CD4-positive, alpha-beta T cell (primary cell): ENCODE data around the gene ARID1B. TPM values are rescaled to one million over a fixed set of nuclear protein-coding genes. Genes with fewer than 3 reads are reported as not detected.

ENCODE experiments used
- ATAC-seq: fragments of 200-7000 bp; cut with Tn5 transposase; one replicate; pipeline ENCODE4 v1.10.0; 2022; ENCODE audit warnings: mild to moderate bottlenecking; ENCODE audit not compliant: poor library complexity
- CTCF ChIA-PET: fragments of 350-600 bp; sonication (Branson Sonifier 250); formaldehyde crosslinking; loops from one replicate; lab custom pipeline; 2021; ENCODE audit warnings: antibody characterized with exemption, inconsistent platforms; lab: Charles Lee
- POLR2A ChIA-PET: fragments of 350-600 bp; sonication (Branson Sonifier 250); formaldehyde crosslinking; loops from one replicate; lab custom pipeline; 2021; ENCODE audit warnings: antibody characterized with exemption, inconsistent platforms; lab: Charles Lee
- DNase-seq, 14 experiments: peaks; one replicate each; pipeline ENCODE4 v3.0.0-alpha.2; 2013 to 2020; ENCODE audit warnings: mixed read lengths in 2 of 14
- H3K27ac ChIP-seq, 2 donors: one replicate each; pipeline versions ENCODE4 v1.5.1 to v1.7.0; 2013; ENCODE audit warnings: low read length in 2 of 2, low read depth in 1 of 2, mild to moderate bottlenecking in 1 of 2
- H3K27me3 ChIP-seq, 2 experiments: 1 replicate in 1 of 2; 2 replicates in 1 of 2; pipeline versions ENCODE4 v1.6.1 to v1.7.0; 2013; ENCODE audit warnings: low read length in 2 of 2, control low read depth in 1 of 2, mild to moderate bottlenecking in 1 of 2, moderate library complexity in 1 of 2; ENCODE audit not compliant: insufficient read depth in 2 of 2, control insufficient read depth in 1 of 2
- H3K36me3 ChIP-seq: one replicate; pipeline ENCODE4 v1.6.1; 2013; ENCODE audit warnings: low read length, control low read depth; ENCODE audit not compliant: insufficient read depth
- H3K4me1 ChIP-seq: one replicate; pipeline ENCODE4 v1.6.1; 2013; ENCODE audit warnings: low read length, control low read depth; ENCODE audit not compliant: insufficient read depth
- H3K4me3 ChIP-seq: one replicate; pipeline ENCODE4 v1.5.1; 2013; ENCODE audit warnings: mild to moderate bottlenecking, low read length, moderate library complexity
- H3K9me3 ChIP-seq, 2 experiments: 1 replicate in 1 of 2; 2 replicates in 1 of 2; pipeline versions ENCODE4 v1.6.1 to v1.7.0; 2013; ENCODE audit warnings: low read length in 2 of 2, mild to moderate bottlenecking in 2 of 2, control low read depth in 1 of 2, moderate library complexity in 1 of 2; ENCODE audit not compliant: control insufficient read depth in 1 of 2, insufficient read depth in 1 of 2
- H3K27ac Mint-ChIP-seq: one replicate; pipeline ENCODE4 v1.8.0; 2020; ENCODE audit warnings: mixed read lengths
- H3K27me3 Mint-ChIP-seq: one replicate; pipeline ENCODE4 v1.8.0; 2021; ENCODE audit warnings: mixed read lengths
- H3K36me3 Mint-ChIP-seq: one replicate; pipeline ENCODE4 v1.8.0; 2021; ENCODE audit warnings: low read depth, mixed read lengths
- H3K4me1 Mint-ChIP-seq: one replicate; pipeline ENCODE4 v1.8.0; 2021; ENCODE audit warnings: low read depth, mixed read lengths
- H3K4me3 Mint-ChIP-seq: one replicate; pipeline ENCODE4 v1.8.0; 2020; ENCODE audit warnings: mild to moderate bottlenecking, mixed read lengths
- H3K9me3 Mint-ChIP-seq: one replicate; pipeline ENCODE4 v1.8.0; 2020; ENCODE audit warnings: mixed read lengths
- CTCF ChIP-seq: fragments of 200-600 bp; IDR thresholded peaks from one replicate; pipeline ENCODE4 v1.8.0; 2022; ENCODE audit warnings: antibody characterized with exemption, mild to moderate bottlenecking
- intact Hi-C, 2 experiments: fragments of 100-400 bp; cut with DNase I in 1 of 2; cut with micrococcal nuclease in 1 of 2; formaldehyde crosslinking; loops; one replicate each; pipeline versions ENCODE4 v1.15.1 to v1.9.0; 2023 to 2025; cut with DNase I, micrococcal nuclease
- total RNA-seq, 174 experiments: library from RNA in 2 of 174; stranded (reverse) in 2 of 174; gene quantifications; one replicate each; pipeline ENCODE4 v1.2.3 and lab custom pipeline; 2021 to 2026

ARID1B gene
- total RNA-seq, 2 experiments from 2014 or later, result 120 to 125 TPM

GRCh38 chr6:157020398-157020797 is 243.2 kb downstream of the ARID1B start:
- Mint-ChIP-seq H3K27me3 (no peaks in the 10 kb centered on the region), H3K4me3 (peak overlapping the region; percentile 99), H3K27ac (peak overlapping the region; percentile 100), H3K4me1 (peaks cover 74% of the 10 kb centered on the region), H3K9me3 (no peaks in the 10 kb centered on the region), H3K36me3 (peaks cover 16% of the 10 kb centered on the region)
- Histone ChIP-seq H3K27ac (peak overlapping the region; percentile 98 to 99), H3K27me3 (no peaks in the 10 kb centered on the region), H3K9me3 (no peaks in the 10 kb centered on the region), H3K4me1 (peaks cover 14% of the 10 kb centered on the region), H3K4me3 (peak overlapping the region; percentile 96), H3K36me3 (no peaks in the 10 kb centered on the region)
- intact Hi-C loops, result loop anchor here (1.0 to 10.0 kb wide), 8 partner anchors 68 to 1708 kb away; partner anchors contain the start of genes SYNJ2 (in 1 of the 2) and TFB1M (in 1 of the 2)
- ATAC-seq (no peak), DNase-seq (peak in 2 of 14 experiments; percentile 28 to 32)
- no peak for TF ChIP-seq CTCF
- CTCF ChIA-PET, result interaction anchor here (1.2 kb wide), 2 partner anchors 11 to 334 kb away, joined by 3 read pairs; no protein-coding TSS in a partner anchor
- POLR2A ChIA-PET, result interaction anchor here (0.7 to 4.1 kb wide), 12 partner anchors 13 to 624 kb away, joined by 3 to 86 read pairs (median 8); partner anchors contain the start of gene ARID1B

- no peaks in the 10 kb centered on the region for H3K36me3 ChIP-seq
- peaks cover 14% of the 10 kb centered on the region for H3K4me1 ChIP-seq
- peak in 11 of 14 experiments; percentile 42 to 81 (median 54) for DNase-seq
- H3K36me3 Mint-ChIP-seq, result peaks cover 16% of the 10 kb centered on the region
- no peak for TF ChIP-seq CTCF
- H3K4me3 Mint-ChIP-seq, result peak overlapping the region; percentile 99
- H3K4me3 ChIP-seq, result peak overlapping the region; percentile 96
- peak overlapping the region; percentile 100 for H3K27ac Mint-ChIP-seq
- peak overlapping the region; percentile 98 to 99 for H3K27ac ChIP-seq
- ChIA-PET CTCF (interaction anchor here (1.0 to 1.6 kb wide), 6 partner anchors 11 to 335 kb away, joined by 3 to 5 read pairs (median 3); partner anchors contain the start of gene ARID1B), POLR2A (interaction anchor here (0.6 to 4.1 kb wide), 23 partner anchors 12 to 625 kb away, joined by 3 to 86 read pairs (median 4); partner anchors contain the start of gene ARID1B)
- H3K9me3 ChIP-seq, result no peaks in the 10 kb centered on the region
- peaks cover 72% of the 10 kb centered on the region for H3K4me1 Mint-ChIP-seq
- H3K27me3 ChIP-seq, result no peaks in the 10 kb centered on the region
- H3K27me3 Mint-ChIP-seq, result no peaks in the 10 kb centered on the region
- H3K9me3 Mint-ChIP-seq, result no peaks in the 10 kb centered on the region
- peak; percentile 14 for ATAC-seq
- intact Hi-C loops, result loop anchor here (1.0 to 10.0 kb wide), 10 partner anchors 69 to 1709 kb away; partner anchors contain the start of genes ARID1B (in 1 of the 2), SYNJ2 (in 1 of the 2) and TFB1M (in 1 of the 2)
Observed at GRCh38 chr6:157020881-157021343, 243.7 kb downstream of the ARID1B start.

GRCh38 chr6:157021344-157021992 is 244.3 kb downstream of the ARID1B start:
- no peaks in the 10 kb centered on the region for H3K36me3 ChIP-seq
- Mint-ChIP-seq H3K4me3 (peak overlapping the region; percentile 99), H3K4me1 (peaks cover 72% of the 10 kb centered on the region), H3K9me3 (no peaks in the 10 kb centered on the region), H3K27me3 (no peaks in the 10 kb centered on the region), H3K27ac (peak overlapping the region; percentile 100), H3K36me3 (peaks cover 16% of the 10 kb centered on the region)
- intact Hi-C loops, result loop anchor here (1.0 to 10.0 kb wide), 9 partner anchors 69 to 1709 kb away; partner anchors contain the start of genes ARID1B (in 1 of the 2), SYNJ2 (in 1 of the 2) and TFB1M (in 1 of the 2)
- H3K27ac ChIP-seq, result peak overlapping the region; percentile 98 to 99
- ChIA-PET POLR2A (interaction anchor here (0.6 to 4.1 kb wide), 25 partner anchors 12 to 626 kb away, joined by 3 to 86 read pairs (median 4); partner anchors contain the start of gene ARID1B), CTCF (interaction anchor here (1.0 to 1.6 kb wide), 4 partner anchors 12 to 244 kb away, joined by 3 to 5 read pairs (median 4); partner anchors contain the start of gene ARID1B)
- DNase-seq (peak; percentile 78 to 95 (median 88)), ATAC-seq (peak; percentile 77)
- TF ChIP-seq CTCF, result peak; percentile 42
- H3K9me3 ChIP-seq, result no peaks in the 10 kb centered on the region
- peaks cover 14% of the 10 kb centered on the region for H3K4me1 ChIP-seq
- H3K27me3 ChIP-seq, result no peaks in the 10 kb centered on the region
- H3K4me3 ChIP-seq, result peak overlapping the region; percentile 96
